Left lung (tissue), 10 donors: ENCODE results near the gene VPS4A. TPM values are rescaled to one million over a fixed set of nuclear protein-coding genes. Genes with fewer than 3 reads are reported as not detected.

Experiments
- ATAC-seq: fragments of 200-7000 bp; cut with Tn5 transposase; one replicate; pipeline ENCODE4 v1.9.1; 2020; ENCODE audit warnings: moderate library complexity
- DNase-seq, 4 donors: peaks; one replicate each; pipeline ENCODE4 v3.0.0-alpha.2; 2013 to 2020
- H3K27ac ChIP-seq, 2 donors: fragments of 200-600 bp; sonication (generic) in 1 of 2; one replicate each; pipeline versions ENCODE4 v1.5.0 to v1.8.0; 2020 to 2021
- H3K27me3 ChIP-seq, 2 donors: fragments of 200-600 bp; sonication (generic) in 1 of 2; one replicate each; pipeline versions ENCODE4 v1.5.0 to v1.8.0; 2020 to 2021
- H3K36me3 ChIP-seq, 2 donors: fragments of 200-600 bp; sonication (generic) in 1 of 2; one replicate each; pipeline versions ENCODE4 v1.5.0 to v1.8.0; 2020 to 2021
- H3K4me1 ChIP-seq, 2 donors: fragments of 200-600 bp; one replicate each; pipeline ENCODE4 v1.8.0; 2021
- H3K4me3 ChIP-seq, 2 donors: fragments of 200-600 bp; sonication (generic) in 1 of 2; one replicate each; pipeline versions ENCODE4 v1.5.0 to v1.8.0; 2020 to 2021; ENCODE audit warnings: mild to moderate bottlenecking in 1 of 2
- H3K9me3 ChIP-seq, 2 donors: fragments of 200-600 bp; sonication (generic) in 1 of 2; one replicate each; pipeline versions ENCODE4 v1.5.0 to v1.8.0; 2020 to 2021
- intact Hi-C, 2 donors: fragments of 100-400 bp; cut with DNase I; formaldehyde crosslinking; loops; one replicate each; pipeline versions ENCODE4 v1.11.2 to v1.14.2; 2022
- polyA plus RNA-seq, 6 donors: library from polyadenylated mRNA; unstranded; fragments of 120-200 nt; gene quantifications; one replicate each; pipeline ENCODE4 v1.2.1, GENCODE V29; 2013; ENCODE audit not compliant: insufficient read length in 6 of 6
- total RNA-seq, 2 donors: library from RNA; stranded (reverse); fragmentation: NEBNext Ultra II Directional; extraction: Animal tissue kit (Norgen Biotek cat#: 25700); gene quantifications; one replicate each; pipeline ENCODE4 v1.2.1, GENCODE V29; 2021
- TF ChIP-seq, protein P1 (sequence below), 2 donors: fragments of 200-600 bp; sonication (generic) in 1 of 2; IDR thresholded peaks; one replicate each; pipeline versions ENCODE4 v1.5.0 to v1.8.0; 2021; ENCODE audit warnings: antibody characterized with exemption in 2 of 2
- donor health status: DM: no; HTN: yes; CAD: no.
- donor health status: DM: no; HTN: no; CAD: no.

Gene VPS4A
- total and polyA plus RNA-seq, 8 donors = 20.6 to 54.9 (median 45.8) TPM

DNA sequence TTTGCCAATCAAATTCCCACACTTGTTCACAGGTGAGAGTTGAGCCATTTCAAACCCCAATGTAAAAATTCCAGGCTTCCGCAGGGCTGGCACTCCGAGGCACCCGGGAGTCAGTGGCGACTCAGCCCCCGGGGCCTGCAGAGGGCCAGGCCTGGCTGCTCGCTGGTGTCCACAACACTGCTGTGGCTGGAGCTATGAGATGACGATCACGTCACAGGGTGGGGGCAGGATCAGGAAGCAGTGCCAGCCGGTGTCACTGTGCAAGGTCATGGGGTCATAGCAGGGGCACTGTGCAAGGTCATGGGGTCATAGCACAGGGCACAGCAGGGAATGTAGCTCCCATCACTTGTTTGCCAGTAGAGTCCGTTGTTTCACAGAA lies 7.8 kb downstream of the VPS4A start:
- TF ChIP-seq, protein P1, sequence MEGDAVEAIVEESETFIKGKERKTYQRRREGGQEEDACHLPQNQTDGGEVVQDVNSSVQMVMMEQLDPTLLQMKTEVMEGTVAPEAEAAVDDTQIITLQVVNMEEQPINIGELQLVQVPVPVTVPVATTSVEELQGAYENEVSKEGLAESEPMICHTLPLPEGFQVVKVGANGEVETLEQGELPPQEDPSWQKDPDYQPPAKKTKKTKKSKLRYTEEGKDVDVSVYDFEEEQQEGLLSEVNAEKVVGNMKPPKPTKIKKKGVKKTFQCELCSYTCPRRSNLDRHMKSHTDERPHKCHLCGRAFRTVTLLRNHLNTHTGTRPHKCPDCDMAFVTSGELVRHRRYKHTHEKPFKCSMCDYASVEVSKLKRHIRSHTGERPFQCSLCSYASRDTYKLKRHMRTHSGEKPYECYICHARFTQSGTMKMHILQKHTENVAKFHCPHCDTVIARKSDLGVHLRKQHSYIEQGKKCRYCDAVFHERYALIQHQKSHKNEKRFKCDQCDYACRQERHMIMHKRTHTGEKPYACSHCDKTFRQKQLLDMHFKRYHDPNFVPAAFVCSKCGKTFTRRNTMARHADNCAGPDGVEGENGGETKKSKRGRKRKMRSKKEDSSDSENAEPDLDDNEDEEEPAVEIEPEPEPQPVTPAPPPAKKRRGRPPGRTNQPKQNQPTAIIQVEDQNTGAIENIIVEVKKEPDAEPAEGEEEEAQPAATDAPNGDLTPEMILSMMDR (IDR thresholded peaks at IDR 0.05) = no peak
- H3K27me3 ChIP-seq = no peaks in the 10 kb centered on the region
- H3K4me1 ChIP-seq = peaks cover 0 to 8% of the 10 kb centered on the region in 2 donors
- ATAC-seq (no peak), DNase-seq (no peak)
- peaks cover 0 to 98% of the 10 kb centered on the region in 2 donors for H3K36me3 ChIP-seq
- no peak overlapping the region for H3K4me3 ChIP-seq
- intact Hi-C loops = no loop called here
- no peak overlapping the region for H3K27ac ChIP-seq
- H3K9me3 ChIP-seq = no peaks in the 10 kb centered on the region

DNA sequence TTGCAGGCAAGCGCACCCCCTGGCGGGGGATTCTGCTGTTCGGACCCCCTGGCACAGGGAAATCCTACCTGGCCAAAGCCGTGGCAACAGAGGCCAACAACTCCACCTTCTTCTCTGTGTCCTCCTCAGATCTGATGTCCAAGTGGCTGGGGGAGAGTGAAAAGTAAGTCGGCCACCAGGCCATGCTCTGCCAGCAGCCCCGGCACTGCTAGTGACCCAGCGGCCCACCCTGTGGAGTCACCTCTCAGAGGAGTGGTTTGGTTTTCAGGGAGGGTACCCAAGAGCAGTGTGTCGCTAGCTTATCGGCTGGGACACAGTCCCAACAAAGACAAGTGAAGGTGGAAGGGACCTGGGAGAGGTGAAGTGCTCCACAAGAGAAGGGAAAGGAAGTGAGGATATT lies 8.2 kb downstream of the VPS4A start:
- TF ChIP-seq, protein P1 (IDR thresholded peaks at IDR 0.05) = no peak

GRCh38 chr16:69319826-69320739 lies 8.9 kb downstream of the VPS4A start:
- Histone ChIP-seq H3K36me3 (peaks cover 0 to 100% of the 10 kb centered on the region in 2 donors), H3K27ac (no peak overlapping the region), H3K27me3 (no peaks in the 10 kb centered on the region), H3K4me1 (peaks cover 0 to 12% of the 10 kb centered on the region in 2 donors), H3K9me3 (no peaks in the 10 kb centered on the region), H3K4me3 (no peak overlapping the region)
- ATAC-seq (no peak), DNase-seq (no peak)
- intact Hi-C loops = no loop called here
- TF ChIP-seq, protein P1 (IDR thresholded peaks at IDR 0.05) = no peak

More for the DNA sequence above, 8.2 kb downstream of the VPS4A start:
- ATAC-seq = no peak
- no peak overlapping the region for H3K27ac ChIP-seq
- no peaks in the 10 kb centered on the region for H3K27me3 ChIP-seq
- intact Hi-C loops = no loop called here
- H3K9me3 ChIP-seq = no peaks in the 10 kb centered on the region
- no peak for DNase-seq
- peaks cover 0 to 100% of the 10 kb centered on the region in 2 donors for H3K36me3 ChIP-seq
- H3K4me1 ChIP-seq = peaks cover 0 to 12% of the 10 kb centered on the region in 2 donors
- H3K4me3 ChIP-seq = no peak overlapping the region

DNA sequence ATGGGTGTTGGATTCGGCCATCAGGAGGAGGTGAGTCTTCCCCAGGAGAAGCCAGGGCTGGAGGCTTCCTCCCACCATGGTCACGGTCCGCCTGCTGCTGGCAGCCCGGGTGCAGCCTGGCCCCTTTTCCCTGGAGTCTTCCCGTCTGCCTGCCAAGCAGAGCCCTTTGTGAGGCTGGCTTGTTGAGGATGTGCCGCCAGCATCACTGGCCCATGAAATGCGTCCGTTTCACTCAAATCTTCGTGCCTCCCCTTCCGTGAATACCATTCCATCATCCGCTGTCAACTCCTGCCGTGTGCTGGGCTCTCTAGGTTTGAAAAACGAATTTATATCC lies 9.6 kb downstream of the VPS4A start:
- Histone ChIP-seq H3K27me3 (no peaks in the 10 kb centered on the region), H3K4me1 (peaks cover 0 to 13% of the 10 kb centered on the region in 2 donors), H3K27ac (no peak overlapping the region), H3K36me3 (peaks cover 0 to 100% of the 10 kb centered on the region in 2 donors), H3K9me3 (no peaks in the 10 kb centered on the region), H3K4me3 (no peak overlapping the region)
- no peak for DNase-seq
- ATAC-seq = no peak
- TF ChIP-seq, protein P1 (IDR thresholded peaks at IDR 0.05) = no peak
- intact Hi-C loops = no loop called here

DNA sequence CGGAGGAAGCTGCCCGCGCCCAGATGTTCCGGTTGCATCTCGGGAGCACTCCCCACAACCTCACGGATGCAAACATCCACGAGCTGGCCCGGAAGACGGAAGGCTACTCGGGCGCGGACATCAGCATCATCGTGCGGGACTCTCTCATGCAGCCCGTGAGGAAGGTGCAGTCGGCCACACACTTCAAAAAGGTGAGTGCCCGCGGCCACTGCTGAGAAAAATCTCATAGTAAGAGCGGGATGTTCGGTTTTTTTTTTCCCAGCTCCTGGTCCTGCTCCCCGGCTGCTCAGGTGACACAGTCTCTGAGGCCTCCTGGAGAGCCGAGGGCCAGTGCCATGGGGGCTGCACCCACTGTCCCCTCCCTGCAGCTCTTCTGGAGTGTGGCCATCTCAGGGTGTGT lies 9.9 kb downstream of the VPS4A start:
- TF ChIP-seq, protein P1 (IDR thresholded peaks at IDR 0.05) = no peak
- peaks cover 0 to 17% of the 10 kb centered on the region in 2 donors for H3K4me1 ChIP-seq
- intact Hi-C loops = no loop called here
- peaks cover 0 to 100% of the 10 kb centered on the region in 2 donors for H3K36me3 ChIP-seq
- no peak for ATAC-seq
- H3K4me3 ChIP-seq = no peak overlapping the region
- H3K9me3 ChIP-seq = no peaks in the 10 kb centered on the region
- no peak for DNase-seq
- no peak overlapping the region for H3K27ac ChIP-seq
- H3K27me3 ChIP-seq = no peaks in the 10 kb centered on the region
